A549 treated with CpdA at 1 μM for 4 hours (cell line): ENCODE measurements around the gene OR52N4. TPM values are rescaled to one million over a fixed set of nuclear protein-coding genes. Genes with fewer than 3 reads are reported as not detected.

ENCODE experiments used
- total RNA-seq: library from RNA; stranded (reverse); fragments of 200-300 nt; extraction: Qiagen RNA extraction; gene quantifications from 5 replicates; pipeline ENCODE4 v1.2.3, GENCODE V29; 2022; ENCODE audit warnings: low read depth

Gene OR52N4
- total RNA-seq = not detected in 5 replicates

DNA sequence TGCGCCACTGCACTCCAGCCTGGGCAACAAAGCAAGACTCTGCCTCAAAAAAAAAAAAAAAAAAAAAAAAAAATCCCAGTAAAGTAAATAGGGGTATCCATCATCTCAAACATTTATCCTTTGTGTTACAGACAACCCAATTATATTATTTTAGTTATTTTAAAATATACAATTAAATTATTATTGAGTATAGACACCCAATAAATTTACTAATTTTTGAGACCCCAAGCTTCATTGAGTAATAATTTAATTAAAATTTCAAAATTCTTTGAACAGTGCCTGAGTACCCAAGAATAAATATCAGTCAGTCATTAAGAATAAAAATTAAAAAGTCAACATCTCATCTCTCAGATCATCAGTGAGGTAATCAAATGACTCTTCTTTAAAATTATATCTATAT, at the start of gene OR52N4:
Gene OR52N4, plus strand, starts transcription at position 301 of the 400 bp plus-strand sequence. CDS start 498 bp downstream, outside the sequence.

DNA sequence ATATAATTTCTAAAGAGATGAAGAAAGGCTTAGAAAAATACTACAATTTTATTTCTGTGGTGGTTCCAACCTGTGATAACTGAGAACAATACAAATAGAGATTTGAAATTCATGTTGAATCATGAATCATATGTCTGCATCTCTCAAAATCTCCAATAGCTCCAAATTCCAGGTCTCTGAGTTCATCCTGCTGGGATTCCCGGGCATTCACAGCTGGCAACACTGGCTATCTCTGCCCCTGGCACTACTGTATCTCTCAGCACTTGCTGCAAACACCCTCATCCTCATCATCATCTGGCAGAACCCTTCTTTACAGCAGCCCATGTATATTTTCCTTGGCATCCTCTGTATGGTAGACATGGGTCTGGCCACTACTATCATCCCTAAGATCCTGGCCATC, 17.6 kb upstream of the OR52N4 start, which contains the start of gene OR56B1:
Gene OR56B1, plus strand, starts transcription at position 53 of the 400 bp plus-strand sequence. Its CDS starts 69 bp downstream, at position 122.

DNA sequence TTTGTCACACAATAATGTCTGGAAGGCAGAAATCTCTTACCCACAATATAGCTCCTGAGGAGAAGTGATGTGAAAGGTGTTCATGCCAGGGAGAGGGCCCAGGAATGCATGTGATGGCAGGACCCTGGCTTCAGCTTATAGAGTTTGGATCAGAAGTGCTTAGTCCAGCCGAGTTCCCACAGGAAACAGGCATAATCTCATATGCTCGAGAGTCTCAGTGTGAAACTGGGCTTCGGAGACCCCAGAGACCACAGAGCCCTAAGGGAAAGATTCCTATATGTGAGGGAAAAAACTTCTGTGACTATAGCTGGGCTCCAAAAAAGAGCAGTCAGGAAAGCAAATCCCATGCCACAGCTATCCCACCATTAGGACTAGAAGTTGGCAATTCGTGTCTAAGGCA, 29.2 kb downstream of the OR52N4 start, which contains the start of gene OR52N5:
Gene OR52N5, minus strand, starts transcription at position 101 of the 400 bp plus-strand sequence. CDS start 4,721 bp downstream, outside the sequence.

DNA sequence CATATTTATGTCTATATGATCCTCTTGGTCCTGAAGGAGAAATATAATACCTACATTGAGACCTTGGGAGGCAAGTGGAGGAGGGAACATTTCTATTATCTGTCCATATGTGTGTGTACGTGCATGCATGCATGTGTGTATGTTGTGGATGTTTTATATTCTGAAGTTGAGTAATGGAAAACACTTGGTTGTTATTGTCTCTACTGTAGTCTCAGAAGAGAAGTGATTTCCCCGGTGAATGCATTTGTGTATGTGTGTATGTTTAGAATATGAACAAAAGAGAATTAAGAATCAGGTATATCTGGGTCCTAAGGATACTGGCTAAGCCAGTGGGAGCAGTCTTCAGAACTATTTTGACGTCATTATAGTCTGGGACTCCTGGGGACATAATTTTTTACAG, 37.1 kb downstream of the OR52N4 start, which contains the start of gene OR52N1:
Gene OR52N1, minus strand, starts transcription at position 101 of the 400 bp plus-strand sequence. CDS start 2,449 bp downstream, outside the sequence.

Other genes with a start within 250 kb of the OR52N4 start
- gene UBQLN3, start 244.3 kb upstream of the OR52N4 start, total RNA-seq = not detected in 5 replicates
- 0.08 to 0.20 TPM in 2 of 5 replicates, not detected in the others for gene UBQLNL, start 237.5 kb upstream of the OR52N4 start, total RNA-seq
- not detected in 5 replicates for gene OR52H1, start 205.7 kb upstream of the OR52N4 start, total RNA-seq
- gene OR52B6, start 173.4 kb upstream of the OR52N4 start, total RNA-seq = not detected in 5 replicates
- gene TRIM6, start 157.6 kb upstream of the OR52N4 start, total RNA-seq = 10.8 to 14.1 TPM (median 11.6 TPM) in 5 replicates
- gene TRIM34, start 129.2 kb upstream of the OR52N4 start, total RNA-seq = 2.3 to 4.3 TPM (median 3.3 TPM) in 5 replicates
- 12.4 to 15.5 TPM (median 12.8 TPM) in 5 replicates for gene TRIM5, start 69.2 kb upstream of the OR52N4 start, total RNA-seq
- gene TRIM22, start 64.5 kb upstream of the OR52N4 start, total RNA-seq = 0.57 to 1.1 TPM (median 0.82 TPM) in 5 replicates
- gene OR56B1, start 17.8 kb upstream of the OR52N4 start, total RNA-seq = not detected in 5 replicates
- gene OR52N5, start 29.1 kb downstream of the OR52N4 start, total RNA-seq = not detected in 5 replicates
- not detected in 5 replicates for gene OR52N1, start 37.0 kb downstream of the OR52N4 start, total RNA-seq
- gene OR52N2, start 54.7 kb downstream of the OR52N4 start, total RNA-seq = not detected in 5 replicates
- not detected in 5 replicates for gene OR52E6, start 87.7 kb downstream of the OR52N4 start, total RNA-seq
- not detected in 5 replicates for gene OR52E8, start 103.4 kb downstream of the OR52N4 start, total RNA-seq
- not detected in 5 replicates for gene OR52E4, start 126.4 kb downstream of the OR52N4 start, total RNA-seq
- gene OR52E5, start 139.0 kb downstream of the OR52N4 start, total RNA-seq = not detected in 5 replicates
- not detected in 5 replicates for gene OR56A3, start 188.0 kb downstream of the OR52N4 start, total RNA-seq
- gene OR56A5, start 214.3 kb downstream of the OR52N4 start, total RNA-seq = not detected in 5 replicates
- not detected in 5 replicates for gene OR52L1, start 232.7 kb downstream of the OR52N4 start, total RNA-seq